Smooth muscle cell of the umbilical artery (primary cell): ENCODE data around the gene NCLN. TPM values are rescaled to one million over a fixed set of nuclear protein-coding genes. Genes with fewer than 3 reads are reported as not detected.

Experiments used
- total RNA-seq: library from RNA; depleted of rRNA; stranded (reverse); fragments of >200 nt; gene quantifications from 2 replicates; pipeline ENCODE4 v1.2.3, GENCODE V29; 2014

Gene NCLN, protein sequence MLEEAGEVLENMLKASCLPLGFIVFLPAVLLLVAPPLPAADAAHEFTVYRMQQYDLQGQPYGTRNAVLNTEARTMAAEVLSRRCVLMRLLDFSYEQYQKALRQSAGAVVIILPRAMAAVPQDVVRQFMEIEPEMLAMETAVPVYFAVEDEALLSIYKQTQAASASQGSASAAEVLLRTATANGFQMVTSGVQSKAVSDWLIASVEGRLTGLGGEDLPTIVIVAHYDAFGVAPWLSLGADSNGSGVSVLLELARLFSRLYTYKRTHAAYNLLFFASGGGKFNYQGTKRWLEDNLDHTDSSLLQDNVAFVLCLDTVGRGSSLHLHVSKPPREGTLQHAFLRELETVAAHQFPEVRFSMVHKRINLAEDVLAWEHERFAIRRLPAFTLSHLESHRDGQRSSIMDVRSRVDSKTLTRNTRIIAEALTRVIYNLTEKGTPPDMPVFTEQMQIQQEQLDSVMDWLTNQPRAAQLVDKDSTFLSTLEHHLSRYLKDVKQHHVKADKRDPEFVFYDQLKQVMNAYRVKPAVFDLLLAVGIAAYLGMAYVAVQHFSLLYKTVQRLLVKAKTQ
- total RNA-seq = 65.6 and 85.4 TPM in 2 replicates

DNA sequence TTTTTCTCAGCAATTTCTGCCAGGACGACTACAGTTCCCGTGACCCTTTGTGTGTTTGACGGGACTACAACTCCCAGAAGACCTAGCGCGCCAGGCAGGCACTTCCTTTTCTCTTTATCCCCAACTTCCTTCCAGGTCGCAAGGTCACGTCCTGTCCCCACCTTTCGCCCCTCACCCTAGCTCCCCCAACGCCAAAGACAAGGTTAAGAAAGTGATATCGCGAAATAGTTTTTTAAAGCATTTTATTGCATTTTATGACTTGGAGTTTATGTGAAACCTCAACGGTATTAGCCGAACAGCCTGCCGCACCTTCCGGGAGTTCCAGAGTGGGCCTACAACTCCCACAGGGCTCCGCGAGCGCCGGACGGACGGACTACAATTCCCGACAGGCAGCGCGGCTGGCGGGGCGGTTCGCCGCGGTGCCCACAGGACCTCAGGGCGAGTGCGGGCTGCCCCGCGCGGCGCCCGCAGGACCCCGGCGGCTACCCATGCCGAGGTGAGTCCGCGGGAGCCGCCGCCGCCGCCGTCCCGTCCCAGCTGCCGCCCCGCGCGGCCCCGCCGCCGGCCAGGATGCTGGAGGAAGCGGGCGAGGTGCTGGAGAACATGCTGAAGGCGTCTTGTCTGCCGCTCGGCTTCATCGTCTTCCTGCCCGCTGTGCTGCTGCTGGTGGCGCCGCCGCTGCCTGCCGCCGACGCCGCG lies at the start of gene NCLN:
Gene NCLN (plus strand): TSS at position 470 of the 699 bp plus-strand sequence. CDS start 101 bp downstream, at position 571.

DNA sequence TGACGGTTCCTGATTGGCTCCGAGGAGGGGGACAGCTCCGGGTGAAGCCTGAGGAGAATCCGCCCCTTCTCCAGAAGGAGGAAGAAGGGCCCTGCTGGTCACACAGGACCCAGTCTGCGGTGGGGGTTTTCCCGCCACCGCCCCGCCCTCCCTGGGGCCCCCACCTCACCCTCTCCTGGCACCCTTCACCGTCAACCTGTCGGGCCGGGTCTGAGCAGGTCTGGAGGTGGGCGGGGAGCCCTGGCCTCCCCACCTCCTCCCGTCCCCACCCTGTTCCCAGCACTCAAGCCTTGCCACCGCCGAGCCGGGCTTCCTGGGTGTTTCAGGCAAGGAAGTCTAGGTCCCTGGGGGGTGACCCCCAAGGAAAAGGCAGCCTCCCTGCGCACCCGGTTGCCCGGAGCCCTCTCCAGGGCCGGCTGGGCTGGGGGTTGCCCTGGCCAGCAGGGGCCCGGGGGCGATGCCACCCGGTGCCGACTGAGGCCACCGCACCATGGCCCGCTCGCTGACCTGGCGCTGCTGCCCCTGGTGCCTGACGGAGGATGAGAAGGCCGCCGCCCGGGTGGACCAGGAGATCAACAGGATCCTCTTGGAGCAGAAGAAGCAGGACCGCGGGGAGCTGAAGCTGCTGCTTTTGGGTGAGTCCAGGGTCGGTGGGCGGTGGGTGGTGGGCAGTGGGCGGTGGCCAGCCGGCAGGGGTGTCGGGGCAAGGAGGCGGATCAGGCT lies 49.6 kb upstream of the NCLN start, which contains the start of gene GNA15:
Gene GNA15 (plus strand): TSS at position 73 of the 723 bp plus-strand sequence. CDS start 418 bp downstream, at position 491.

DNA sequence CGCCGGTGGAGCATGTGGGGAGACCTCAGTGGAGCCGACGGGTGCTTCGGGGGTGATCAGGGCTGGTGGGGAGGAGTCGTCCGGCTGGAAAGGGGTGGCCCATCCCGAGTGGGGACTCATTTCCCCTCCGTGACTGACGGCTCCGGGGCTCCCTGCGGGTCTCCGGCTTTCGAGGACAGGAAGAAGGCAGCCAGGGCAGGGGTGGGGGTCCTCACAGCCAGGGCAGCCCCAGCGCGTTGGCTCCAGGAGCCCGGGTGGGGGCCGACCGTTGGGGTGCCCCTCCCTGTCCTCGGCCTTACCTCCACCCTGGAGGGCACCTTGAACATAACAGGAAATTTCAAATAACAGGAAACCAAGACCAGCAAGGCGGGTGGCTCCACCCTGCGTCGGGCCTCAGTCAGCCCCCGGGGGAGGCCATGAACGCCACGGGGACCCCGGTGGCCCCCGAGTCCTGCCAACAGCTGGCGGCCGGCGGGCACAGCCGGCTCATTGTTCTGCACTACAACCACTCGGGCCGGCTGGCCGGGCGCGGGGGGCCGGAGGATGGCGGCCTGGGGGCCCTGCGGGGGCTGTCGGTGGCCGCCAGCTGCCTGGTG lies 7.3 kb upstream of the NCLN start, which contains the start of gene S1PR4:
Gene S1PR4 (plus strand): TSS at position 393 of the 596 bp plus-strand sequence. CDS start 24 bp downstream, at position 417.

DNA sequence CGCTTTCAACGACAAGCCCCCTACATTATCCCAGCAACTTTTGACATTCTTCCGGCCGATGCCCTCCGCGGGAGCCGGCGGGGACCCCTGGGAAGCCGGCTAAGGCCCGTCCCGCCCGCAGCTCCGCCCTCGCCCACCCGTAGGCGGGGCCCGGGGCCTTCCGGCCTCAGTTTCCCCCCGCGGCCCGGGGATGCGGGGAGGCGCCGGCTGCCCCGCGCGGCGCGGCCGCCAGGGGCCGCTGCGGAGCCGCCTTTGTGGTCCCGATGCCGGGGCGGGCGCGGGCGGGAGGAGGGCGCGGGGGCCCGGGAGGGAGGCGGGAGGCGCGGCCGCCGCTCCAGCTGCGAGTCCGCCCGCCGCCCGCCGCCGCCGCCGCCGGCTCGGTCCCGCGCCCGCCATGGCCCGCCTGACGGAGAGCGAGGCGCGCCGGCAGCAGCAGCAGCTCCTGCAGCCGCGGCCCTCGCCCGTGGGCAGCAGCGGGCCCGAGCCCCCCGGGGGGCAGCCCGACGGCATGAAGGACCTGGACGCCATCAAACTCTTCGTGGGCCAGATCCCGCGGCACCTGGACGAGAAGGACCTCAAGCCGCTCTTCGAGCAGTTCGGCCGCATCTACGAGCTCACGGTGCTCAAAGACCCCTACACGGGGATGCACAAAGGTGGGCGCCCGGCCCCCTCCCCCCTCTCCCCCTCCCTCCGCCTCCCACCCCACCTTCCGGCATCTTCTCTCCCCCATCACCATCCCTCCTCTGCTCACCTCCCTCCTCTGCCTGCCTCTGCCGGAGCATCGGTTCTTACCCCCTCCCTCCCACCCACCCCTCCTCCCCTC lies 38.8 kb downstream of the NCLN start, which contains the start of gene CELF5:
Gene CELF5 (plus strand): TSS at position 316 of the 823 bp plus-strand sequence. CDS start 79 bp downstream, at position 395.

Other genes starting within 250 kb of the NCLN start
- gene ZNF77, start 241.0 kb upstream of the NCLN start, total RNA-seq = 4.2 and 5.0 TPM in 2 replicates
- 0.55 and 0.89 TPM in 2 replicates for gene TLE6, start 208.4 kb upstream of the NCLN start, total RNA-seq
- gene TLE2, start 156.7 kb upstream of the NCLN start, total RNA-seq = 0.88 and 0.89 TPM in 2 replicates
- gene TLE5, start 123.4 kb upstream of the NCLN start, total RNA-seq = 84.3 and 153 TPM in 2 replicates
- 55.5 and 57.3 TPM in 2 replicates for gene GNA11, start 91.6 kb upstream of the NCLN start, total RNA-seq
- gene GNA15, start 49.9 kb upstream of the NCLN start, total RNA-seq = under 0.01 and 0.46 TPM in 2 replicates
- gene S1PR4, start 7.2 kb upstream of the NCLN start, total RNA-seq = under 0.01 TPM in 1 of 2 replicates, not detected in the other
- not detected in 2 replicates for gene CELF5, start 38.7 kb downstream of the NCLN start, total RNA-seq
- 38.3 and 102 TPM in 2 replicates for gene NFIC, start 180.7 kb downstream of the NCLN start, total RNA-seq